SK-N-MC (cell line): Measurements from ENCODE around the gene EEF1B2.
"Not testable (repeated sequence)": the region's sequence is repeated elsewhere in the genome, so short reads cannot be mapped to it uniquely, and the experiment has no call there.

ENCODE experiments used
- DNase-seq: peaks from one replicate; pipeline ENCODE4 v3.0.0-alpha.2; 2011; ENCODE audit warnings: low read depth, low spot score
- H3K27ac ChIP-seq: fragments of 200-600 bp; sonication (generic); 2 replicates; pipeline ENCODE4 v1.5.1; 2016; ENCODE audit warnings: mixed run types
- H3K36me3 ChIP-seq: fragments of 200-600 bp; sonication (generic); 2 replicates; pipeline ENCODE4 v1.6.1; 2017; ENCODE audit warnings: antibody characterized with exemption, low read length, mixed read lengths; ENCODE audit not compliant: insufficient read depth
- H3K4me3 ChIP-seq: fragments of 200-600 bp; sonication (generic); 2 replicates; pipeline ENCODE4 v1.5.1; 2016
- H3K9ac ChIP-seq: fragments of 200-600 bp; sonication (generic); 2 replicates; pipeline ENCODE4 v1.8.0; 2017; ENCODE audit warnings: mixed run types, mixed read lengths; ENCODE audit not compliant: insufficient read length
- H3K9me3 ChIP-seq: fragments of 200-600 bp; sonication (generic); 2 replicates; pipeline ENCODE4 v1.6.1; 2017; ENCODE audit warnings: low read depth, mild to moderate bottlenecking, antibody characterized with exemption, low read length, moderate library complexity, mixed read lengths
- EZH2 ChIP-seq: fragments of 200-600 bp; sonication (generic); IDR thresholded peaks from one replicate; pipeline ENCODE4 v1.6.1; 2017; ENCODE audit warnings: antibody characterized with exemption
- FOXP2 ChIP-seq: optimal IDR thresholded peaks from 2 replicates; pipeline ENCODE3; 2011; ENCODE audit warnings: mild to moderate bottlenecking, moderate library complexity; ENCODE audit not compliant: insufficient read depth; ENCODE audit errors: extremely low read length, control extremely low read depth
- POLR2AphosphoS5 ChIP-seq: IDR thresholded peaks from 2 replicates; pipeline ENCODE4 v1.6.1; 2012; ENCODE audit warnings: mild to moderate bottlenecking, low read depth, low read length, borderline replicate concordance

EEF1B2 gene

DNA sequence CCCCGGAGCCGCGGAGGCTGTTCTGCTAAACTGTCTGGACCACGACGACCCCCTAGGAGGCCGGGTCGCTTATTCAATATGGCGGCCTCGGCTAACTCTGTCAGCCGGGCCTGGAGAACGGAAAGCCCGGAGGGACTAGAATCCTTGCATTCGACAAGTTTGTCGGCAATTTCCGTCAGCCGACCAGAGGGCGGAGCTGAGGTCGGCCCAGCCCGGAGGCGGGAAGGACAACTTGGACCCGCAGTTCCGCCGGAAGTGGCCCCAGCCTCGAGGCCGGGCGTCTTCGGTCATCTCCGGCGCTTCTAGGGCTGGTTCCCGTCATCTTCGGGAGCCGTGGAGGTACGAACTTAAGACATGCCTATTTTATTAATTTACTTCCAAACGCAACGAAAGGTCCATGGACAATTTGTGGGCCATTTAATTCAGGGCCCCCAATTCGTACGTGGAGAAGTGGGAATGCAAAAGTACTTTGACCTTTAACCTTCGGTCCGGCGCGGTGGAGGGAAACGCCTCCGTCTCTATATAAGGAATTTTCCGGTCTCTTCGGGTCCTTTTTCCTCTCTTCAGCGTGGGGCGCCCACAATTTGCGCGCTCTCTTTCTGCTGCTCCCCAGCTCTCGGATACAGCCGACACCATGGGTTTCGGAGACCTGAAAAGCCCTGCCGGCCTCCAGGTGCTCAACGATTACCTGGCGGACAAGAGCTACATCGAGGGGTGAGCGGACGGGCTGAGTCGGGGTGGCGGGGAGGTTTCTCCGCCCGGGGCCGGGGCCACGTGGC, at the start of gene EEF1B2, which contains the start of gene NDUFS1:
EEF1B2 (plus strand) TSS at position 550 of the 779 bp plus-strand sequence; CDS start at position 635, 85 bp downstream.
NDUFS1 (minus strand) TSS at position 99 of the 779 bp plus-strand sequence. CDS start 5,766 bp downstream, outside the sequence.
- Histone ChIP-seq H3K4me3 (peak within 1 kb of the TSS; percentile 87), H3K36me3 (peaks cover 52% of the 10 kb centered on the region), H3K9me3 (no peaks in the 10 kb centered on the region), H3K9ac (peak within 1 kb of the TSS; percentile 97), H3K27ac (peak within 1 kb of the TSS; percentile 84)
- DNase-seq = peak; percentile 82
- TF ChIP-seq FOXP2 (no peak), POLR2AphosphoS5 (peak; percentile 90)

DNA sequence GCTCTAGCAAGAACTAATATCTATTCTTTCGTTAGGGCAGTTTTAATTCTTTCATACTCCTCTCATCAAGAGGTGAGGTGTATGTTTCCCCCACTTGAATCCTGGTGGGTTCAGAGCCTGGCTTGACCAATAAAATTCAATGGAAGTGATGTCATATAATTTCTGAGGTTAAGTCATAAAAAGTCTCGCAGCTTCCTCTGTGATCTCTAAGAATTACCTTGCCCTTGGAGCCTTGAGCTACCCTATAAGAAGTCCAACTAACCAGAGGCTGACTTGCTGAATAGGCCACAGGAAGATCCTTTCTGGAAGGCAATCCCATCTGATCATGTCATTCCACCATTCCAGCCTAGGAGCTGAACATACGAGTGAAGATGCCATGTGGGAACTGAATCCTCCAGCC, 47.6 kb upstream of the EEF1B2 start:
- TF ChIP-seq EZH2 (no peak), FOXP2 (no peak), POLR2AphosphoS5 (no peak)
- H3K9ac ChIP-seq = no peak overlapping the region
- no peak overlapping the region for H3K27ac ChIP-seq
- no peak for DNase-seq
- H3K9me3 ChIP-seq = no peaks in the 10 kb centered on the region
- no peak overlapping the region for H3K4me3 ChIP-seq
- peaks cover 3% of the 10 kb centered on the region for H3K36me3 ChIP-seq

DNA sequence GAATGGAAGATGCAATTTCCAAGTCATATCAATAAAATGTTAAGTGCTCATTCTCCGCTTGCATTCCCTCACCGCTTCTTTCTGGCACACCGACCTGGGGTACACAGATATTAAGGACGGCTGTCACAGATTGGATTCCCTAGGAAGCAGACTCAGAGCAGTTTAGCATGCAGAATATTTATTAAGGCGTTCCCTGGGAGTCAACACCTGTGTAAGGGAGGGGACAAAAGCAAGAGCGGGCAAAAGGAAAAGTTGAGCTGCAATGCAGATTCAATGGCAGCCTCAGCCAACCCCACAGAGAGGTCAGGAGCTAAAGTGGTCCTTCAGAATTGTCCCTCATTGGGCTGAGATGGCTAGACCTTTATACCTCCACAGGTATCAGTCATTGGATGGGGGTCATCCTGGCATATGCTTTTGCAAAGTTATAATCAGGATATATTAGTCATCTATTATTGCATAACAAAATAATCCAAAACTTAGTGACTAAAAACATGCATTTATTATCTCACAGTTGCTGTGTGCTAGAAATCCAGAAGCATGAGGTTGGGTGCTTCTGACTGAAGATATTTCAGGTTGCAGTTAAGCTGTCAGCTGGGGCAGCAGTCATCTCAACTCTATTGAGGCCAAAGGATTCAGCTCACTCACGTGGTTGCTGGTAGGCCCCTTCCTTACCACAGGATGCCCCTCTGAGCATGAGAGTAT, 46.7 kb upstream of the EEF1B2 start:
- DNase-seq = no peak
- Histone ChIP-seq H3K36me3 (peaks cover 11% of the 10 kb centered on the region), H3K4me3 (no peak overlapping the region), H3K27ac (no peak overlapping the region), H3K9me3 (no peaks in the 10 kb centered on the region), H3K9ac (no peak overlapping the region)
- no peak for TF ChIP-seq POLR2AphosphoS5
- no peak for TF ChIP-seq FOXP2
- no peak for TF ChIP-seq EZH2

- no peaks in the 10 kb centered on the region for H3K9me3 ChIP-seq
- H3K27ac ChIP-seq = no peak overlapping the region
- no peak overlapping the region for H3K9ac ChIP-seq
- DNase-seq = no peak
- no peak overlapping the region for H3K4me3 ChIP-seq
- peaks cover 16% of the 10 kb centered on the region for H3K36me3 ChIP-seq
- TF ChIP-seq EZH2 (no peak), FOXP2 (no peak), POLR2AphosphoS5 (no peak)
Observed at GRCh38 chr2:206115026-206115578, 44.6 kb upstream of the EEF1B2 start.

- TF ChIP-seq POLR2AphosphoS5 (no peak), FOXP2 (no peak), EZH2 (no peak)
- no peak overlapping the region for H3K4me3 ChIP-seq
- no peaks in the 10 kb centered on the region for H3K9me3 ChIP-seq
- DNase-seq = no peak
- H3K9ac ChIP-seq = no peak overlapping the region
- peaks cover 28% of the 10 kb centered on the region for H3K36me3 ChIP-seq
- no peak overlapping the region for H3K27ac ChIP-seq
Observed at GRCh38 chr2:206116278-206116677, 43.4 kb upstream of the EEF1B2 start.

DNA sequence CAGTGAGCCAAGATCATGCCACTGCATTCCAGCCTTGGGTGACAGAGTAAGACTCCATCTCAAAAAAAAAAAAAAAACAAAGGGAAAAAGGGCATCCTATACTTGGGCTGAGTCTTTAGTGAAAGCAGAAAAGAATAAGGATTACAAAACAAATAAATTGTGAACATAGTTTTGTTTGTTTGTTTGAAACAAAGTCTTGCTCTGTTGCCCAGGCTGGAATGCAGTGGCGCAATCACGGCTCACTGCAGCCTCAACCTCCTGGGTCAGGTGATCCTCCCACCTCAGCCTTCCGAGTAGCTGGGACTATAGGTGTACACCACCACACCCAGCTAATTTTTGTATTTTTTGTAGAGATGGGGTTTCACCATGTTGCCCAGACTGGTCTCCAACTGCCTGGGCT, 37.1 kb upstream of the EEF1B2 start:
- H3K9me3 ChIP-seq, H3K27ac ChIP-seq, H3K9ac ChIP-seq, DNase-seq, H3K4me3 ChIP-seq: not testable (repeated sequence)
- H3K36me3 ChIP-seq = peaks cover 76% of the 10 kb centered on the region

DNA sequence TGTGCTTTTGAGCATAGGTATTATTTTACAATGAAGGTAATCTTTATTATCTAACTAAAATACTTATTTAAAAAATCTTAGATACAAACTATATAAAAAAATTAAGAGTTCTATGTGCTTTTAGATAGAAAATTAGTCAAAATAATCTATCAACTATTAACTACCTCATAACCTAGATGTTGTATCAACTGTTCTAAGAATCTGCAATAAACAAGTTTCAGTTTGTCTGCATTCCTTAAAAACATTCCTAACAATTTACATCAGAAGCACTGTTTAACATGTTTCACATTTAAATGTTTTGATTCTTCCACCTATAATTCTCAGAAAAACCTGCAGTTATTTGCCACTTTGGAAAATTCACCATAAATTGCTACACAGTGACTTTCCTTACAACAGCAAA, 33.8 kb upstream of the EEF1B2 start:
- TF ChIP-seq EZH2 = no peak
- TF ChIP-seq FOXP2 = no peak
- TF ChIP-seq POLR2AphosphoS5 = no peak
- peaks cover 78% of the 10 kb centered on the region for H3K36me3 ChIP-seq
- H3K4me3 ChIP-seq = no peak overlapping the region
- no peak for DNase-seq
- no peak overlapping the region for H3K27ac ChIP-seq
- no peaks in the 10 kb centered on the region for H3K9me3 ChIP-seq
- no peak overlapping the region for H3K9ac ChIP-seq

GRCh38 chr2:206127656-206128055, 32.0 kb upstream of the EEF1B2 start:
- Histone ChIP-seq H3K9ac (no peak overlapping the region), H3K4me3 (no peak overlapping the region), H3K36me3 (peaks cover 72% of the 10 kb centered on the region), H3K9me3 (no peaks in the 10 kb centered on the region), H3K27ac (no peak overlapping the region)
- no peak for DNase-seq
- TF ChIP-seq FOXP2 (no peak), EZH2 (no peak), POLR2AphosphoS5 (no peak)
